Lower lobe of right lung (tissue), 2 donors: ENCODE measurements around the gene BCAP29. TPM values are rescaled to one million over a fixed set of nuclear protein-coding genes. Genes with fewer than 3 reads are reported as not detected.

ENCODE experiments used
- ATAC-seq, 2 donors: fragments of 200-7000 bp; cut with Tn5 transposase; one replicate each; pipeline ENCODE4 v1.9.1; 2020 to 2022; ENCODE audit warnings: mild to moderate bottlenecking in 2 of 2, moderate library complexity in 2 of 2
- DNase-seq: peaks from one replicate; pipeline ENCODE4 v3.0.0-alpha.2; 2020
- H3K27ac ChIP-seq: fragments of 200-600 bp; one replicate; pipeline ENCODE4 v1.8.0; 2022
- H3K27me3 ChIP-seq: fragments of 200-600 bp; one replicate; pipeline ENCODE4 v1.8.0; 2022; ENCODE audit warnings: low read depth
- H3K36me3 ChIP-seq: fragments of 200-600 bp; one replicate; pipeline ENCODE4 v1.8.0; 2022; ENCODE audit warnings: mild to moderate bottlenecking
- H3K4me1 ChIP-seq: fragments of 200-600 bp; one replicate; pipeline ENCODE4 v1.8.0; 2022
- H3K4me3 ChIP-seq: fragments of 200-600 bp; one replicate; pipeline ENCODE4 v1.8.0; 2022; ENCODE audit warnings: mild to moderate bottlenecking
- H3K9me3 ChIP-seq: fragments of 200-600 bp; one replicate; pipeline ENCODE4 v1.8.0; 2022
- intact Hi-C: fragments of 100-400 bp; cut with DNase I; formaldehyde crosslinking; loops from one replicate; pipeline ENCODE4 v1.11.0; 2022
- total RNA-seq: library from RNA; stranded (reverse); fragmentation: NEBNext Ultra II Directional; extraction: Animal tissue kit (Norgen Biotek cat#: 25700); gene quantifications from one replicate; pipeline ENCODE4 v1.2.1, GENCODE V29; 2021
- TF ChIP-seq, protein P1 (sequence below): fragments of 200-600 bp; IDR thresholded peaks from one replicate; pipeline ENCODE4 v1.8.0; 2022; ENCODE audit warnings: antibody characterized with exemption, mild to moderate bottlenecking
- donor health status: DM: no; HTN: yes; CAD: no; lungs with severe emphysema.

Gene BCAP29
- total RNA-seq, 1 donor from 2014 or later: 81.3 TPM

DNA sequence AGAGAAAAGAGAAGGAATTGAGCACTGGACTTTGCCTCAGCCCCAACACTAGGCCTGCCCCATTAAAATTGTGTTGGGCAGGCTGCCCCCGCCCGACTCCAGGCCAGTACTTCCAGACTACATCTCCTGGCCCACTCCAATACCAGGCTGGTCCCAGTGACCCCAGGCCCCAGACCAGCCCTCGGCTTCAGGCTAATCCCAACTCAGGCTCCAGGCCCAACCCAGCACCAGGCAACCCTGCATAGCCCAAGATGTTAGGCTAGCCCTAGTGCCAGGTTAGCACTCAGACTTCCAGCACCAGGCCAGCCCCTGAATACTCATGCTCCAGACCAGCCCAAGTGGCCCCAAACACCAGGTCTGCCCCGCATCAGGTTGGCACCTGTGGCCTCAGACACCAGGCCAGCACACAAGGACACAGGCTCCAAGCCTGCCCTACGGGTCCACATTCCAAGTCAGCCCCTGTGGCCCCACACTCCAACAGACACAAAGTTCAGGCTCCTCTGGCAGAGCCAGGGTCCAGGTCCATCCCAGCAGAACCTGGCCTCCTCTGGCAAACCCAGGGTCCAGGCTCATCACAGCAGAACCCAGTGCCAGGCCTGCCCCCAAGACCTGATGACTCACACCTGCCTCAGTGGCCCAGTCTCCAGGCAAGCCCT lies 36.6 kb upstream of the BCAP29 start:
- Histone ChIP-seq H3K4me3 (no peak overlapping the region), H3K36me3 (peaks cover 39% of the 10 kb centered on the region), H3K9me3 (peaks cover 13% of the 10 kb centered on the region), H3K4me1 (no peaks in the 10 kb centered on the region), H3K27ac (no peak overlapping the region), H3K27me3 (no peaks in the 10 kb centered on the region)
- DNase-seq: no peak
- intact Hi-C loops: no loop called here
- no peak for ATAC-seq
- TF ChIP-seq, protein P1, sequence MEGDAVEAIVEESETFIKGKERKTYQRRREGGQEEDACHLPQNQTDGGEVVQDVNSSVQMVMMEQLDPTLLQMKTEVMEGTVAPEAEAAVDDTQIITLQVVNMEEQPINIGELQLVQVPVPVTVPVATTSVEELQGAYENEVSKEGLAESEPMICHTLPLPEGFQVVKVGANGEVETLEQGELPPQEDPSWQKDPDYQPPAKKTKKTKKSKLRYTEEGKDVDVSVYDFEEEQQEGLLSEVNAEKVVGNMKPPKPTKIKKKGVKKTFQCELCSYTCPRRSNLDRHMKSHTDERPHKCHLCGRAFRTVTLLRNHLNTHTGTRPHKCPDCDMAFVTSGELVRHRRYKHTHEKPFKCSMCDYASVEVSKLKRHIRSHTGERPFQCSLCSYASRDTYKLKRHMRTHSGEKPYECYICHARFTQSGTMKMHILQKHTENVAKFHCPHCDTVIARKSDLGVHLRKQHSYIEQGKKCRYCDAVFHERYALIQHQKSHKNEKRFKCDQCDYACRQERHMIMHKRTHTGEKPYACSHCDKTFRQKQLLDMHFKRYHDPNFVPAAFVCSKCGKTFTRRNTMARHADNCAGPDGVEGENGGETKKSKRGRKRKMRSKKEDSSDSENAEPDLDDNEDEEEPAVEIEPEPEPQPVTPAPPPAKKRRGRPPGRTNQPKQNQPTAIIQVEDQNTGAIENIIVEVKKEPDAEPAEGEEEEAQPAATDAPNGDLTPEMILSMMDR: no peak

DNA sequence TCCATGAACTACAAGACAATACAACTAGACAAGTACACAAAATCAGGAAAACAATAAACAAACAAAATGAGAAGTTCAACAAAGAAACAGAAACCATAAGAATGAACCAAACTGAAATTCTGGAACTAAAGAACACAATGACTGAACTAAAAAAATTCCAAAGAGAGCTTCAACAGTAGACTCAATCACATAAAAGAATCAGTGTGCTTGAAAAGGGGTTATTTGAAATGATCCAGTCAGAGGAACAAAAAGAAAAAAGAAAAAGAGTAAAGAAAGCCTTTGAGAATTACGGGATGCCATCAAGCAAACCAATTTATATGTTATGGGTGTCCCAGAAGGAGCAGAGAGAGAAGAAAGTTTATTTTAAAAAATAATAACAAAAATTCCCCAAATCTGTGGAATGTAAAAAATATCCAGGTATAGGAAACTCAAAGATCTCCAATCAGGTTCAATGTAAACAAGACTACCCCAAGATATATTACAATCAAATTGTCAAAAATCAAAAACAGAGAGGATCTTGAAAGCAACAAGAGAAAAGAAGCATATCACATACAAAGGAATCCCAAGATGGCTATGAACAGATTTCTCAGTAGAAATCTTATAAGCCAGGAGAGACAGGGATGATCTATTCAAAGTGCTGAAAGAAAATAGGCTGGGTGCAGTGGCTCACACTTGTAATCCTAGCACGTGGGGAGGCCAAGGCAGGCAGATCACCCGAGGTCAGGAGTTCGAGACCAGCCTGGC lies 35.0 kb upstream of the BCAP29 start:
- Histone ChIP-seq H3K4me1 (no peaks in the 10 kb centered on the region), H3K36me3 (peaks cover 33% of the 10 kb centered on the region), H3K27me3 (no peaks in the 10 kb centered on the region), H3K27ac (no peak overlapping the region), H3K9me3 (peaks cover 13% of the 10 kb centered on the region), H3K4me3 (no peak overlapping the region)
- TF ChIP-seq, protein P1: no peak
- ATAC-seq (no peak), DNase-seq (no peak)
- intact Hi-C loops: no loop called here

DNA sequence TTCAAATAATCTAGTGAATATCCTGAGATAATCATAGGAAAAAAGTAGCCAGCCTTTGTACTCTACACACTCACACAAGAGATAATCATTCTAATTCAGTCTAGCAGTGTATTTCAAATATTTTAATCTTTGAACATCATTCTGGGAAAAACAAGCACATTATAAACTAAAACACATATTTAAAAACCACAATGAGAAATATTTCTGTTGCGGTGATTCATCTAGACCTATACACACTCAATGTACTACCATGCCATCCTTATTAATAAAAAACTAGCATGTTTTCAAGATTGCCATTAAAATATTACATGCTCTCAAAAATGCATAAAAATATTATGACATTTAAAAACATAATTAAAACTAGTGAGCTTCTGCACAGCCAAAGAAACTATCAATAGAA lies 28.1 kb upstream of the BCAP29 start:
- TF ChIP-seq, protein P1: no peak
- no peak overlapping the region for H3K4me3 ChIP-seq
- ATAC-seq: no peak
- no peak overlapping the region for H3K27ac ChIP-seq
- no peaks in the 10 kb centered on the region for H3K9me3 ChIP-seq
- no peaks in the 10 kb centered on the region for H3K4me1 ChIP-seq
- no peaks in the 10 kb centered on the region for H3K27me3 ChIP-seq
- peaks cover 39% of the 10 kb centered on the region for H3K36me3 ChIP-seq
- DNase-seq: no peak
- intact Hi-C loops: no loop called here

DNA sequence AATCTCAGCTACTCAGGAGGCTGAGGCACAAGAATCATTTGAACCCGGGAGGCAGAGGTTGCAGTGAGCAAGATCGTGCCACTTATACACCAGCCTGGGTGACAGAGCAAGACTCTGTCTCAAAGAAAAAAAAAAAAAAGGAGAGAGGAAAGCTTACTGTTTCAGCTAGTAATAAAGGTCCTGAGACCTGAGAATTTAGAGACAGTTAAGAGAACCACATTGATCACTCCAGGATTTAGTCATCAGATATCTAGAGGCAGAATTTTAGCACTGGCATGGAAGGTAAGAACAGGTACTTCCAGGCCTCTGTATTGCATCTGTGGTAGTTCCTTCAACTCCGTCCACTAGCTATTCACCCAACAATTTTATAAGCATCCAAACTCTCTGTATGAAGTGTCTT lies 24.2 kb upstream of the BCAP29 start:
- Histone ChIP-seq H3K27ac (no peak overlapping the region), H3K27me3 (no peaks in the 10 kb centered on the region), H3K4me3 (no peak overlapping the region), H3K9me3 (no peaks in the 10 kb centered on the region), H3K36me3 (peaks cover 46% of the 10 kb centered on the region), H3K4me1 (peaks cover 17% of the 10 kb centered on the region)
- intact Hi-C loops: no loop called here
- TF ChIP-seq, protein P1: no peak
- DNase-seq (no peak), ATAC-seq (no peak)

DNA sequence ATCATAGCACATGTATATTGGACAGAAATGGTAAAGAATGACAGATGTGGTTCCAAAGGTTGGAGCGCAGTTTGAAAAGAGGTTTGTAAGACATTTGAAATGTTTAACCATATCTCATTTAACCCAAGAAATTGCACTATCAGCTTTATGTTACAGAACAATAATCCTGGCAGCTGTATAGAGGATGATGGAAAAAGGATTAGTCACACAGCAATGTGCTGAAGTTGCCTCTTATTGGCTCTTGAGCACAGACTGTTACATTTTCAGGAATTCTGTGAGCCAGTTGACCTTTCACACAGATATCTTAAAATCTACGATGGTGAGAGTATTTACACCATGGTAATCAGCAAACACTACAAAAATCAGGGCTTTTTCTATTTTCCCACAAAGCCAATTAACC lies 20.2 kb upstream of the BCAP29 start:
- Histone ChIP-seq H3K9me3 (no peaks in the 10 kb centered on the region), H3K4me1 (peaks cover 45% of the 10 kb centered on the region), H3K4me3 (no peak overlapping the region), H3K27me3 (no peaks in the 10 kb centered on the region), H3K36me3 (peaks cover 28% of the 10 kb centered on the region), H3K27ac (peak overlapping the region; percentile 9)
- ATAC-seq (peak in 1 of 2 donors; percentile 31), DNase-seq (no peak)
- intact Hi-C loops: no loop called here
- TF ChIP-seq, protein P1: no peak
